GM19467 (cell line): ENCODE data around the gene DES.
"Not testable (repeated sequence)": the region's sequence is repeated elsewhere in the genome, so short reads cannot be mapped to it uniquely, and the experiment has no call there.

Source experiments
- ATAC-seq: cut with Tn5 transposase; IDR thresholded peaks from one replicate; pipeline ENCODE4 v1.9.1; 2021; ENCODE audit warnings: mild to moderate bottlenecking, moderate library complexity; ENCODE audit not compliant: unreplicated experiment

The DES gene

GRCh38 chr2:219399716-219400478, 18.3 kb upstream of the DES start:
- ATAC-seq = no peak

DNA sequence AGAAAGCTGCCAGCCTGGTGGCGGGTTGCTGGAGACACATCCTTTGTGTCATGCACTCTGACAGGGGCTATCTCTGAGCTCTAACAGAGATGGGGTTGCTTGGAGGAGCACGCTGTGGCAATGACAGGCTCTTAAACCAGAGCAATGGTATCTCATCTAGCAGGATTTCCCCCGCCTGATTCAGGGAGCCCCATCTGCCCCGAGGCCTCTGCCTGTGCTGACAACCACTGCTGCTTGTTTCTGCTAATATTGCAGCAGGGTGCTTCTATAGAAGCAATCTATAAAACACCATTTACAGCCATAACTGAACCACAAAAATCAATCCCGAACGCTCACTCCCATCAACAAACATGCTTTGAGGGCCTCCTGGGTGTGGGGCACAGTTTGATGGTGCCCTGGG, 17.6 kb upstream of the DES start:
- no peak for ATAC-seq

- ATAC-seq = no peak
Observed at GRCh38 chr2:219401606-219402005, 16.6 kb upstream of the DES start.

- peak; percentile 58 for ATAC-seq
Observed at GRCh38 chr2:219402665-219403515, 15.3 kb upstream of the DES start.

DNA sequence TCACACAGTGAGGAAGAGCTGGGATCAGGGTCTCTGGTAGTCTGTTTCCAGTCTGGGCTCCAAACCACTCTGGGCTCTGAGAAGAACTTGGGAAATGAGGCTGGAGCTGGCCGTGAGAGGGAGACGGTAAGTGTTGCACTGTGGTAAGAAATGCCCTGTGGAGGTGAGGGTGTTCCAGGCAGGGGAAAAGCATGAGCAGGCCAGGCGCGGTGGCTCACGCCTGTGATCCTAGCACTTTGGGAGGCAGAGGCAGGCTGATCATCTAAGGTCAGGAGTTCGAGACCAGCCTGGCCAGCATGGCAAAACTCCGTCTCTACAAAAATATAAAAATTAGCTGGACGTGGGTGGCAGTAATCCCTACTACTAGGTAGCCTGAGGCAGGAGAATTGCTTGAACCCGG, 14.3 kb upstream of the DES start:
- no peak for ATAC-seq

DNA sequence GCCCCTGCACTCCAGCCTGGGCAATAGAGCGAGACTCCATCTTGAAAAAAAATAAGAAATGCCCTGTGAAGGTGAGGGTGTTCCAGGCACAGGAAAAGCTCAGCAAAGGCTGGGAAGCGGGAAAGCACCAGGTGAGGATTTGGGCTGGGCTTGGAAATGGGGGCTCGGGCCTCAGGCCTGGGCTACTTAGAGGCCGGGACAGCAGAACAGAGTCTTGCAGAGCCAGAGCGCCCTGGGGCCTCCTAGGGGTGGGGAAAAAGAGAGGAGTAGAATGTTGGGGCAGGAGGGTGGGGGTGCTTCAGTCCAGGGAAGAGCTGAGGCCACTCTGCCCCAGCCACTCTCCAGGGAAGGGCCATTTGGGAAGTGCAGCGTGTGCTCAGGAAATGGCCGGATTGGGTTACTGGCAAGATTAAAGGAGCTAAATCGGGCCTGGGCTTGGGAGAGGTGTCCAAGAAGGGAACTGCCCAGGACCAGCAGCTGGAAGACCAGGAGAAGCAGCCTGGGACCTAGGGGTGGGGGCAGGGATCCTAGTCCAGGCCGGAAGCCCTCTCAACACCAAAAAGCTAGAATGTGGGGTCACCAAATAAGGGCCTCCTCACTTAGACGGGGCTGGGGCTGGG, 13.8 kb upstream of the DES start:
- ATAC-seq = no peak

DNA sequence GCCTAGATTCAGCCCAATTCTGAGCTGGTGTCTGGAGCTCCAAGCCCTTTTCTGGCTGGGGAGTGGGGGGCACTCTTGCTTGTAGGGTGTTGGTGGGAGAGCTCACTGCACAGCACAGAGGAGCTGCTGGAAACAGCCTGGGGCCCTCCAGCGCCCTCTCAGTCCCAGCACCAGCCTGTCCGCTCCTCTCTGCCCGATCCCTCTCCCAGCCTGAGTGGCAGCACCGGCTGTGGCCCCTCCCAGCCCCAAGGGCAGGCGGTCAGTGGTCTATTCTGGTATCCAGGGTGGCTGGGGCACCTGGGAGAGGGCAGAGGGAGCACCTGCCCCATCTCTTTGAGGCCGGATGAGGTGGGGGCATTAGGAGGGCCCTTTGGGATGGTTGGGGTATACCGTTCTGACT, 13.2 kb upstream of the DES start:
- ATAC-seq = no peak

GRCh38 chr2:219405451-219405850, 12.7 kb upstream of the DES start:
- no peak for ATAC-seq

DNA sequence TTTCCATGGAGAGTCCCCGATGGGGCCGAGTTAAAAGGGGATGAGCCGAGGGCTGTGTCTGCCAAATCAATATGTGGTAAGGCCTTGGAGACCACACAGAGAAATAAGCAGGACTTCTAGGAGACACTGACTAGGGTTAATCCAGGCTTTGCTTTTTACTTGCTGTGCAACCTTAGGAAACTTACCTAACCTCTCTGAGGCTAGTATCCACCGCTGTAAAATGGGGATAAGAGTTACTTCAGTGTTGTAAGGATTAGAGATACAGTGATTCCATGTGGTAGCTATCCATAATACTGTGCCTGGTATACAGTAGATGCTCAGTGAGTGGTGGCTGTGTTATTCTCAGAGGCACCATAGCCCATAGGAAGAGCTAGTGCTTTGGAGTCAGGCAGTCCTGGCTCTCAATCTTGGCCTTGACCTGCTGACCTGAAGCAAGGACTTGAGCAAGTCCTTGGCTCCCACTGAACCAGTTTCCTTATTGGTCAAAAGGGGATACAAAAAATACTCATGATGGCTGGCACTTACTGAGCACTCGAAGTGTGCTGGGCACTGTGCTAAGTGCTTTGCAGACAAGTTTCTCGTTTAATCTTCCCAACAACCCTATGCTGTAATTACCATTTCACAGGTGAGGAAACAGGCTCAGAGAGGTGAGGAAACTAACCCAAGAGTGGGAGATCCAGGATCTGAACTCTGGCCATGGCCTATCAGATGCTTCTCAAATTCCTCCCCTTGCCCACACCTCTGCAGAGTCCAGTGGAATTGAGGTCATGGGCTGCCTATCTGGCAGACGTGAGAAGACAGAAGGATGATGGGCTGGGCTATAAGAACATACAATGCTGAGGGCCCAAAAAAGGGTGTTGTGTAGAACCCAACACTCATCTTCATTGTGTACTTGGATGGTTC, 12.0 kb upstream of the DES start:
- ATAC-seq = no peak

- no peak for ATAC-seq
Observed at GRCh38 chr2:219406861-219407230, 11.3 kb upstream of the DES start.

DNA sequence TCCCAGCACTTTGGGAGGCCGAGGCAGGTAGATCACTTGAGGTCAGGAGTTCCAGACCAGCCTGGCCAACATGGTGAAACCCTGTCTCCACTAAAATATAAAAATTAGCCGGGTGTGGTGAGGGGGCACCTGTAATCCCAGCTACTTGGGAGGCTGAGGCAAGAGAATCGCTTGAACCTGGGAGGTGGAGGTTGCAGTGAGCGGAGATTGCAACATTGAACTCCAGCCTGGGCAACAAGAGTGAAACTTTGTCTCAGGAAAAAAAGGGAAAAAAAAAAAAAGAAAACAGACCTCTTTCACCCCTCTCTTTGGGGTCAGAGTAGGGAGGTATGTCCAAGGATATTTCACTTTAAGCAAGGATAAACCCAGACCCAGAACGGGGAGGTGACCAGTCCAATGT, 10.8 kb upstream of the DES start:
- ATAC-seq = not testable (repeated sequence)

DNA sequence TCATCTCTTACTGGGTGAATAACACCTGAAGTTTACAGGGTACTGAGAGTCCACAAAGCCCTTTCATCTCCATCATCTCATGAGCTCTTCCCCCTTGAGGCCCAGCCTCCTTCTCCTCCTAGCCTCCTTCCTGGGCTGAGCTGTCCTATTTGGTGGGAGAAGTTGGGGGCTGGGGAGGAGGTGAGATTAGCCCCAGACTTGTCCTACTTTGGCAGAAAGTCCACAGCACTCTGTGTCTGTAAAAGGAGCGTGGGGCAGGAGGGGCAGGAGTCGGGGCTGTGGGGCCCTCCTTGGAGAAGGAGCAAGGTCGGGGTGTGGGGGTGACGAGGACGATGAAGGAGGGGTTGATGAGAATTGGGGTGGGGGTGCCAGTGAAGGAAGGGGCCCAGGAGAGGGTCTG, 10.0 kb upstream of the DES start:
- no peak for ATAC-seq

DNA sequence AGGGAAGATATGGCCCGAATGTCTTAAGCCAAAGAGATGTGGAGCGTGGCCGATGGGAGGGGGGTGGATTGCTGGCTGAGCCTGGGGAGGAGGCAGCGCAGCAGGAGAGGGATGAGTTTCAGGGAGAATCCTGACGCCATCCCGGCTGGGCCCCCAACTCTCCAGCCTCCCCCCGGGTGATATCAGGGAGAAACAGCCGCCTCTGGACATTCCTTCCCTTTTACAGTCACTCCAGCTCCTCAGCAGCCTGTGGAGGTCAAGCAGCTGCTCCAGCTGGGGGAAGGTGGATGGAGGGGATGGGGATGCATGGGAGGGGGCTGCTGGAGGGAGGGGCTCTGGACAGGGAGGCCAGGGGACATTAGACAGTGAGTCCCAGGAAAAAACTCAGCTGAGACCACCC, 9.5 kb upstream of the DES start:
- no peak for ATAC-seq

DNA sequence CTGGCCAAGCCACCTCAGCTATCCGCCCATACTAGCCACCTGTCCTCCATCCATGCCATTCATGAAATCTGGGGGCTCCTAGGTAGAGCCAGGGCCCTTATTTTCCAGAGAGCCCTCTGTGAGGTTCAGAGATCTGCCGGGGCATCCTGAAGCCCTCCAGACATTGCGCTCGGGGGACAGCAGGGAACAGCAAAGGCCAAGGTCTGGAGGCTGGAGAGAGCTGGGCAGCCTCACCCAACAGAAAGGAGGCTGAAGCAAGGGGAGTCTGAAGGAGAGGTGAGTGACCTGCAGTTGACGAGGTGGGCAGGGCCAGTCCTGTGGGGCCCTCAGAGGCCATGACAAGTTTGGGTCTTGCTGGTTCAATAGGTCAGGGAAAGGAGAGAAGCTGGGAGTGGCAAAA, 8.6 kb upstream of the DES start:
- ATAC-seq = no peak

DNA sequence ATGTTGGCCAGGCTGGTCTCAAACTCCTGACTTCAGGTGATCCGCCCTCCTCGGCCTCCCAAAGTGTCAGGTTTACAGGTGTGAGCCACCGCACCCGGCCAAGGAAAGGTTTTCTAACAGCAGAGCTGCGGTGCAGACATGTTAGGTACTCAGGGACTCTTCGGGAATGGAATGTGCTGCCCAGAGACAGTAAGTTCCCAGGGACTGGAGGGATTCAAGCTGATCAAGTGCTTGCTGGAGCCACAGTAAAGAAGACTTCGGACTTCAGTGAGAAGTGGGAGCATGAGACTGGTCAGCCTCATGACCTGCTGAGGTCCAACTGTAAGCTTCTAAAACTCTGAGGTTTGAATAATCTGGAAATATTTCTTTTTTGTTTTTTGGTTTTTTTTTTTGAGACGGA, 7.8 kb upstream of the DES start:
- no peak for ATAC-seq

GRCh38 chr2:219414857-219415256, 3.3 kb upstream of the DES start:
- no peak for ATAC-seq

GRCh38 chr2:219415580-219416234, 2.5 kb upstream of the DES start:
- no peak for ATAC-seq

DNA sequence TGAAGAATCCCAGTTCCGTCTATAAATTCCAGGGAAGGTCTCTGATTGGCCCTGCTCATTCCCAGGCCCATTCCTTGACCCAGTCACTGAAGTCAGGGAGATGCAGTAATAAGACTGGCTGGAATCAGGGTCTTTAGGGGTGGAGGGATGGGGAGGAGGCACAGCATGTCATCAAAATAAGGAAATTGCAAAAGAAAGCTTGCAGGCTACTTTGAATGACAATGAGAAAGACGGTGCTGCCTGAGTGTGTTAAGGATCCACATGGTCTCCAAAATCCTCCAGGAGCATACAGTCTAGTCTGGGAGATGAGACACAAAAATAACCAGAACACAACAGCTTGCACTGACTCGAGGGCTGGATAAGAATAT, 2.0 kb upstream of the DES start:
- ATAC-seq = no peak

- no peak for ATAC-seq
Observed at GRCh38 chr2:219416938-219417337, 1.2 kb upstream of the DES start.

GRCh38 chr2:219417374-219417773, 803 bp upstream of the DES start:
- ATAC-seq = no peak

DNA sequence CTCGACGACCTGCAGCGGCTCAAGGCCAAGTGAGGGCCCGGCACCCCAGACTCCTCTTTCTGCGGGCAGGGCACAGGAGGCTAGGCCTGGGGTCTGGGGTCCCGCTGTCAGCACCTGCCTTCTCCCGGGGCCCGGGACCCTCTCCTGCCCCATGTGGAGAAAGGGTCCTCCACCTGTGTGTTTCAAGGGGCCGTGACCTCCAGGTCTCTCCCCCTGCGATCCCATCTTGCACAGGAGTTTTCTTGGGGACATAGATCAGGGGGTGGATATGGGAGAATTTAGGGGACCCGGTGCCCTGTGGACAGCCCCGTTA, 791 bp downstream of the DES start:
- no peak for ATAC-seq
